ENCODE measurements around the gene CDA.

The CDA gene

GRCh38 chr1:20625176-20626097, 36.5 kb downstream of the CDA start:
- H3K4me3 ChIP-seq (ENCODE audit: low read depth, low read length): no peak overlapping the region
- no peak for TF ChIP-seq CTCF (conservative IDR thresholded peaks at IDR 0.05; ENCODE audit: low read depth, low read length)
- no peak for DNase-seq (ENCODE audit: low read depth)

- no peak overlapping the region for H3K4me3 ChIP-seq (ENCODE audit: low read depth, low read length)
- no peak for DNase-seq (ENCODE audit: low read depth)
- TF ChIP-seq CTCF (conservative IDR thresholded peaks at IDR 0.05; ENCODE audit: low read depth, low read length): no peak
Measured at GRCh38 chr1:20626098-20626427, 37.2 kb downstream of the CDA start.

- no peak overlapping the region for H3K4me3 ChIP-seq (ENCODE audit: low read depth, low read length)
- DNase-seq (ENCODE audit: low read depth): no peak
- no peak for TF ChIP-seq CTCF (conservative IDR thresholded peaks at IDR 0.05; ENCODE audit: low read depth, low read length)
Measured at GRCh38 chr1:20626524-20626923, 37.6 kb downstream of the CDA start.

- TF ChIP-seq CTCF (conservative IDR thresholded peaks at IDR 0.05; ENCODE audit: low read depth, low read length): no peak
- no peak for DNase-seq (ENCODE audit: low read depth)
- no peak overlapping the region for H3K4me3 ChIP-seq (ENCODE audit: low read depth, low read length)
Measured at GRCh38 chr1:20630729-20631128, 41.8 kb downstream of the CDA start.

- no peak for DNase-seq (ENCODE audit: low read depth)
- no peak for TF ChIP-seq CTCF (conservative IDR thresholded peaks at IDR 0.05; ENCODE audit: low read depth, low read length)
- no peak overlapping the region for H3K4me3 ChIP-seq (ENCODE audit: low read depth, low read length)
Measured at GRCh38 chr1:20632386-20632785, 43.5 kb downstream of the CDA start.

- TF ChIP-seq CTCF (conservative IDR thresholded peaks at IDR 0.05; ENCODE audit: low read depth, low read length): peak; percentile 77
- DNase-seq (ENCODE audit: low read depth): peak; percentile 71
- H3K4me3 ChIP-seq (ENCODE audit: low read depth, low read length): peak within 1 kb of the TSS; percentile 87
Measured at GRCh38 chr1:20633190-20634064, 44.5 kb downstream of the CDA start, which contains the start of gene PINK1. Gene PINK1, plus strand, starts transcription at chr1:20633458. Its CDS starts 91 bp downstream, at chr1:20633549.

Measured in choroid plexus epithelial cell (primary cell).